Measurements from ENCODE around the gene RALGPS2. TPM values are rescaled to one million over a fixed set of nuclear protein-coding genes. Genes with fewer than 3 reads are reported as not detected.
"Not testable (repeated sequence)": the region's sequence is repeated elsewhere in the genome, so short reads cannot be mapped to it uniquely, and the experiment has no call there.

Gene RALGPS2
- total RNA-seq, 1 experiment from 2014 or later = 13.3 TPM

DNA sequence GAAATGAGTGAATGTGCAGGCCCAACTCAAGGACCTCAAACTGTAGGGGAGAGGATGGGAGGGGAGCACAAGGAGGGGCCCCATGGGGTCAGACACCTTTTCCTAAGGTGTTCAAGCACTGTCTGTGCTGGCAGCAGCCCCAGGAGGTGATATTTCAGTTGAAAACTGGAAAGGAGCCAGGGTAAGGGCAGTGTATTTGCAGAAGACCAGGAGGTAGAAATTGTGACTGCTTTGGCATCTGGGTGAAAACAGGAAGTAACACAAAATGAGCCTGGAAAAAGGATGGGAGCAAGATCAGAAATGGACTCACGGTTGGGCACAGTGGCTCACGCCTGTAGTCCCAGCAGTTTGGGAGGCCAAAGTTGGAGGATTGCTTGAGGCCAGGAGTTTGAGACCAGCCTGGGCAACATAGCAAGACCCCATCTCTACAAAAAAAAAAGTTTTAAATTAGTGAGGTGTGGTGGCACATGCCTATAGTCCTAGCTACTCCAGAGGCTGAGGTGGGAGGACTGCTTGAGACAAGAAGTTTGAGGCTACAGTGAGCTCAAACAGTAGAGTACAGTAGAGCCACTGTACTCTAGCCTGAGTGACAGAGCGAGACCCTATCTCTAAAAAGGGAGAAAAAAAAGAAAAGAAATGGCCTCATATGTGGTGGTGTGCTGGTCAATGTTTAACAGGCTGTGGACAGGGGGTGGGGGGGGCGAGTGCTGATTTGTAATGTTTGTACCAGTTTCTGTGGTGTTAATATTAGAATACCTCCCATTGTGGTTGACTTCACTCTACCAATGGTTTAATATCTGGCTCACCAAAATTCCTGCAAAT is 222.0 kb downstream of the RALGPS2 start:
- ChIA-PET POLR2A (interaction anchor here (0.6 to 1.1 kb wide), 3 partner anchors 10 to 257 kb away, joined by 3 to 5 read pairs (median 4); no protein-coding TSS in a partner anchor), CTCF (interaction anchor here (0.7 kb wide), 1 partner anchor 13 kb away, joined by 4 read pairs; no protein-coding TSS in a partner anchor)
- H3K4me1 Mint-ChIP-seq (ENCODE audit: insufficient read depth, unreplicated experiment) = peaks cover 6% of the 10 kb centered on the region
- no peaks in the 10 kb centered on the region for H3K36me3 Mint-ChIP-seq (ENCODE audit: insufficient read depth, unreplicated experiment)
- no peak overlapping the region for H3K27ac Mint-ChIP-seq (ENCODE audit: low read depth, unreplicated experiment)
- intact Hi-C loops (cut with micrococcal nuclease) = no loop called here
- no TSS peak for BruUV-seq (replicated peaks)
- TF ChIP-seq, protein P1, sequence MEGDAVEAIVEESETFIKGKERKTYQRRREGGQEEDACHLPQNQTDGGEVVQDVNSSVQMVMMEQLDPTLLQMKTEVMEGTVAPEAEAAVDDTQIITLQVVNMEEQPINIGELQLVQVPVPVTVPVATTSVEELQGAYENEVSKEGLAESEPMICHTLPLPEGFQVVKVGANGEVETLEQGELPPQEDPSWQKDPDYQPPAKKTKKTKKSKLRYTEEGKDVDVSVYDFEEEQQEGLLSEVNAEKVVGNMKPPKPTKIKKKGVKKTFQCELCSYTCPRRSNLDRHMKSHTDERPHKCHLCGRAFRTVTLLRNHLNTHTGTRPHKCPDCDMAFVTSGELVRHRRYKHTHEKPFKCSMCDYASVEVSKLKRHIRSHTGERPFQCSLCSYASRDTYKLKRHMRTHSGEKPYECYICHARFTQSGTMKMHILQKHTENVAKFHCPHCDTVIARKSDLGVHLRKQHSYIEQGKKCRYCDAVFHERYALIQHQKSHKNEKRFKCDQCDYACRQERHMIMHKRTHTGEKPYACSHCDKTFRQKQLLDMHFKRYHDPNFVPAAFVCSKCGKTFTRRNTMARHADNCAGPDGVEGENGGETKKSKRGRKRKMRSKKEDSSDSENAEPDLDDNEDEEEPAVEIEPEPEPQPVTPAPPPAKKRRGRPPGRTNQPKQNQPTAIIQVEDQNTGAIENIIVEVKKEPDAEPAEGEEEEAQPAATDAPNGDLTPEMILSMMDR (IDR thresholded peaks at IDR 0.05; ENCODE audit: unreplicated experiment) = no peak
- H3K27me3 Mint-ChIP-seq (ENCODE audit: insufficient read depth, unreplicated experiment) = no peaks in the 10 kb centered on the region
- H3K9me3 Mint-ChIP-seq (ENCODE audit: unreplicated experiment) = no peaks in the 10 kb centered on the region
- H3K4me3 Mint-ChIP-seq (ENCODE audit: unreplicated experiment) = no peak overlapping the region
- no peak for DNase-seq (ENCODE audit: unreplicated experiment)

DNA sequence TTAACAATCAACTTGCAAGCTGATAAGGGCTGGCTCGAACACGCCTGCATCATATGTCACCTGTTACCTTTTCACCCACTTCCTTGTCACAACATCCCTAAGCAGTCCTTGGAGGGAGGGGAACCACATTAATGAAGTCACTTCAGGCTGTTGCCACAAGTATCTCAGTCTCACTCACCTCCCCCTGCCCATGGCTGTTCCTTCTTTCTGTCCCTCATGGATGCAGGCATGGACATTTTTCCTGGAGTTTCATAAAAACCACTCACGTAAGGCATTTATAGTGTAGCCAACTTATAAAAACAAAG is 222.6 kb downstream of the RALGPS2 start:
- no peak for DNase-seq (ENCODE audit: unreplicated experiment)
- Mint-ChIP-seq H3K9me3 (ENCODE audit: unreplicated experiment) (no peaks in the 10 kb centered on the region), H3K27me3 (ENCODE audit: insufficient read depth, unreplicated experiment) (no peaks in the 10 kb centered on the region), H3K36me3 (ENCODE audit: insufficient read depth, unreplicated experiment) (no peaks in the 10 kb centered on the region), H3K4me1 (ENCODE audit: insufficient read depth, unreplicated experiment) (peaks cover 6% of the 10 kb centered on the region), H3K27ac (ENCODE audit: low read depth, unreplicated experiment) (no peak overlapping the region), H3K4me3 (ENCODE audit: unreplicated experiment) (no peak overlapping the region)
- ChIA-PET POLR2A (interaction anchor here (1.1 kb wide), 1 partner anchor 10 kb away, joined by 3 read pairs; no protein-coding TSS in a partner anchor), CTCF (no interaction called here)
- no TSS peak for BruUV-seq (replicated peaks)
- TF ChIP-seq, protein P1 (IDR thresholded peaks at IDR 0.05; ENCODE audit: unreplicated experiment) = no peak
- intact Hi-C loops (cut with micrococcal nuclease) = no loop called here

DNA sequence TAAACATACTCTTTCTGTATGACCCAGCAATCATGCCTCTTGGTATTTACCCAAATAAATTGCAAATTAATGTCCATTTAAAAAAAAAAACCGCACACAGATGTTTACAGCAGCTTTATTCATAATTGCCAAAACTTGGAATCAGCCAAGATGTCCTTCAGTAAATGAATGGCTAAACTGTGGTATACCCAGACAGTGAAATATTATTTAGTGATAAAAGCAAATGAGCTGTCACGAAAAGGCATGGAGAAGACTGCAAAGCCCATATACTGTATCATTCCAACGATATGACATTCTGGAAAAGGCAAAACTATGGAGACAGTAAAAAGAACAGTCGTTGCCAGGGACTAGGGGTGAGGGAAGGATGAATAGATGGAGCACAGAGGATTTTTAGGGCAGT is 223.6 kb downstream of the RALGPS2 start:
- CTCF ChIA-PET = interaction anchor here (0.6 to 0.7 kb wide), 2 partner anchors 21 to 671 kb away, joined by 3 to 4 read pairs; no protein-coding TSS in a partner anchor
- POLR2A ChIA-PET = interaction anchor here (1.1 kb wide), 1 partner anchor 11 kb away, joined by 3 read pairs; no protein-coding TSS in a partner anchor
- BruUV-seq (replicated peaks) = no TSS peak
- no peaks in the 10 kb centered on the region for H3K27me3 Mint-ChIP-seq (ENCODE audit: insufficient read depth, unreplicated experiment)
- DNase-seq (ENCODE audit: unreplicated experiment) = no peak
- no peaks in the 10 kb centered on the region for H3K36me3 Mint-ChIP-seq (ENCODE audit: insufficient read depth, unreplicated experiment)
- H3K9me3 Mint-ChIP-seq (ENCODE audit: unreplicated experiment) = no peaks in the 10 kb centered on the region
- H3K4me3 Mint-ChIP-seq (ENCODE audit: unreplicated experiment) = no peak overlapping the region
- peaks cover 6% of the 10 kb centered on the region for H3K4me1 Mint-ChIP-seq (ENCODE audit: insufficient read depth, unreplicated experiment)
- no peak overlapping the region for H3K27ac Mint-ChIP-seq (ENCODE audit: low read depth, unreplicated experiment)
- TF ChIP-seq, protein P1 (IDR thresholded peaks at IDR 0.05; ENCODE audit: unreplicated experiment) = no peak
- intact Hi-C loops (cut with micrococcal nuclease) = no loop called here

DNA sequence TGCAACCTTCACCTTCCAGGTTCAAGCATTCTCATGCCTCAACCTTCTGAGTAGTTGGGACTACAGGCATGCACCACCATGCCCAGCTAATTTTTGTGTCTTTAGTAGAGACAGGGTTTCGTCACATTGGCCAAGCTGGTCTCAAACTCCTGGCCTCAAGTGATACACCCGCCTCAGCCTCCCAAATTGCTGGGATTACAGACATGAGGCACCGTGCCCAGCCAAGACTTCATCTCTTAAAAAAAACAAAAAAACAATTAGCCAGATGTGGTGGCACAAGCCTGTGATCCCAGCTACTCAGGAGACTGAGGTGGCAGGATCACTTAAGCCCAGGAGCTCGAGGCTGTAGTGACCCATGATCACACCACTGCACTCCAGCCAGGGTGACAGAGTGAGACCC is 224.8 kb downstream of the RALGPS2 start:
- BruUV-seq (replicated peaks); DNase-seq (ENCODE audit: unreplicated experiment); H3K27me3 Mint-ChIP-seq (ENCODE audit: insufficient read depth, unreplicated experiment); H3K9me3 Mint-ChIP-seq (ENCODE audit: unreplicated experiment); H3K4me3 Mint-ChIP-seq (ENCODE audit: unreplicated experiment); H3K36me3 Mint-ChIP-seq (ENCODE audit: insufficient read depth, unreplicated experiment); H3K27ac Mint-ChIP-seq (ENCODE audit: low read depth, unreplicated experiment); intact Hi-C loops (cut with micrococcal nuclease); H3K4me1 Mint-ChIP-seq (ENCODE audit: insufficient read depth, unreplicated experiment): not testable (repeated sequence)
- POLR2A ChIA-PET = interaction anchor here (0.6 to 2.3 kb wide), 10 partner anchors 9 to 542 kb away, joined by 3 to 12 read pairs (median 4); no protein-coding TSS in a partner anchor
- CTCF ChIA-PET = interaction anchor here (0.6 to 2.2 kb wide), 9 partner anchors 12 to 1441 kb away, joined by 3 to 13 read pairs (median 3); no protein-coding TSS in a partner anchor

Data from MCF 10A (cell line).